ENCODE measurements around the gene MTMR3.
"Not testable (repeated sequence)": the region's sequence is repeated elsewhere in the genome, so short reads cannot be mapped to it uniquely, and the experiment has no call there.

Gene MTMR3

GRCh38 chr22:30057375-30057774 lies 174.4 kb downstream of the MTMR3 start:
- no peak for ATAC-seq (ENCODE audit: low read depth)
- DNase-seq (ENCODE audit: low spot score) = no peak
- H3K36me3 ChIP-seq (ENCODE audit: low read depth) = no peaks in the 10 kb centered on the region
- H3K27ac ChIP-seq (ENCODE audit: poor library complexity, severe bottlenecking) = no peak overlapping the region
- H3K27me3 ChIP-seq (ENCODE audit: insufficient read depth, poor library complexity, severe bottlenecking) = no peaks in the 10 kb centered on the region
- H3K4me1 ChIP-seq (ENCODE audit: insufficient read depth, poor library complexity, severe bottlenecking) = peaks cover 8% of the 10 kb centered on the region
- no peak overlapping the region for H3K4me3 ChIP-seq (ENCODE audit: severe bottlenecking)
- TF ChIP-seq CTCF (IDR thresholded peaks at IDR 0.05; ENCODE audit: poor library complexity, severe bottlenecking) = no peak
- no peaks in the 10 kb centered on the region for H3K9me3 ChIP-seq (ENCODE audit: severe bottlenecking)

GRCh38 chr22:30059346-30060020 lies 176.5 kb downstream of the MTMR3 start:
- not testable (repeated sequence) for H3K27ac ChIP-seq (ENCODE audit: poor library complexity, severe bottlenecking); H3K27me3 ChIP-seq (ENCODE audit: insufficient read depth, poor library complexity, severe bottlenecking); H3K4me1 ChIP-seq (ENCODE audit: insufficient read depth, poor library complexity, severe bottlenecking); H3K4me3 ChIP-seq (ENCODE audit: severe bottlenecking); DNase-seq (ENCODE audit: low spot score); H3K9me3 ChIP-seq (ENCODE audit: severe bottlenecking); H3K36me3 ChIP-seq (ENCODE audit: low read depth)
- ATAC-seq (ENCODE audit: low read depth) = 0 out of 3 replicates have a peak, but pooled peaks have one; percentile 45

- H3K9me3 ChIP-seq (ENCODE audit: severe bottlenecking); H3K4me3 ChIP-seq (ENCODE audit: severe bottlenecking); ATAC-seq (ENCODE audit: low read depth); H3K36me3 ChIP-seq (ENCODE audit: low read depth); DNase-seq (ENCODE audit: low spot score); H3K4me1 ChIP-seq (ENCODE audit: insufficient read depth, poor library complexity, severe bottlenecking); H3K27me3 ChIP-seq (ENCODE audit: insufficient read depth, poor library complexity, severe bottlenecking); H3K27ac ChIP-seq (ENCODE audit: poor library complexity, severe bottlenecking): not testable (repeated sequence)
These were observed 178.1 kb downstream of the MTMR3 start for GRCh38 chr22:30061094-30061493.

GRCh38 chr22:30062259-30062658 lies 179.3 kb downstream of the MTMR3 start:
- H3K36me3 ChIP-seq (ENCODE audit: low read depth) = no peaks in the 10 kb centered on the region
- ATAC-seq (ENCODE audit: low read depth) (no peak), DNase-seq (ENCODE audit: low spot score) (no peak)
- peaks cover 8% of the 10 kb centered on the region for H3K4me1 ChIP-seq (ENCODE audit: insufficient read depth, poor library complexity, severe bottlenecking)
- no peaks in the 10 kb centered on the region for H3K27me3 ChIP-seq (ENCODE audit: insufficient read depth, poor library complexity, severe bottlenecking)
- H3K27ac ChIP-seq (ENCODE audit: poor library complexity, severe bottlenecking) = no peak overlapping the region
- H3K9me3 ChIP-seq (ENCODE audit: severe bottlenecking) = peaks cover 5% of the 10 kb centered on the region
- no peak for TF ChIP-seq CTCF (IDR thresholded peaks at IDR 0.05; ENCODE audit: poor library complexity, severe bottlenecking)
- no peak overlapping the region for H3K4me3 ChIP-seq (ENCODE audit: severe bottlenecking)

GRCh38 chr22:30062950-30063349 lies 180.0 kb downstream of the MTMR3 start:
- peaks cover 8% of the 10 kb centered on the region for H3K4me1 ChIP-seq (ENCODE audit: insufficient read depth, poor library complexity, severe bottlenecking)
- peaks cover 5% of the 10 kb centered on the region for H3K9me3 ChIP-seq (ENCODE audit: severe bottlenecking)
- H3K27me3 ChIP-seq (ENCODE audit: insufficient read depth, poor library complexity, severe bottlenecking) = no peaks in the 10 kb centered on the region
- no peak overlapping the region for H3K27ac ChIP-seq (ENCODE audit: poor library complexity, severe bottlenecking)
- no peaks in the 10 kb centered on the region for H3K36me3 ChIP-seq (ENCODE audit: low read depth)
- TF ChIP-seq CTCF (IDR thresholded peaks at IDR 0.05; ENCODE audit: poor library complexity, severe bottlenecking) = no peak
- DNase-seq (ENCODE audit: low spot score) = no peak
- no peak overlapping the region for H3K4me3 ChIP-seq (ENCODE audit: severe bottlenecking)
- ATAC-seq (ENCODE audit: low read depth) = no peak

GRCh38 chr22:30064172-30064571 lies 181.2 kb downstream of the MTMR3 start:
- no peak for DNase-seq (ENCODE audit: low spot score)
- peaks cover 3% of the 10 kb centered on the region for H3K4me1 ChIP-seq (ENCODE audit: insufficient read depth, poor library complexity, severe bottlenecking)
- no peak for ATAC-seq (ENCODE audit: low read depth)
- no peak overlapping the region for H3K27ac ChIP-seq (ENCODE audit: poor library complexity, severe bottlenecking)
- no peaks in the 10 kb centered on the region for H3K27me3 ChIP-seq (ENCODE audit: insufficient read depth, poor library complexity, severe bottlenecking)
- H3K9me3 ChIP-seq (ENCODE audit: severe bottlenecking) = peaks cover 5% of the 10 kb centered on the region
- no peak for TF ChIP-seq CTCF (IDR thresholded peaks at IDR 0.05; ENCODE audit: poor library complexity, severe bottlenecking)
- H3K4me3 ChIP-seq (ENCODE audit: severe bottlenecking) = no peak overlapping the region
- H3K36me3 ChIP-seq (ENCODE audit: low read depth) = no peaks in the 10 kb centered on the region
